HG03175 (cell line): ENCODE measurements around the gene INVS.
"Not testable (repeated sequence)": the region's sequence is repeated elsewhere in the genome, so short reads cannot be mapped to it uniquely, and the experiment has no call there.

Experiments
- ATAC-seq: cut with Tn5 transposase; IDR thresholded peaks from one replicate; pipeline ENCODE4 v1.9.1; 2021; ENCODE audit warnings: mild to moderate bottlenecking, moderate library complexity; ENCODE audit not compliant: unreplicated experiment

Gene INVS

DNA sequence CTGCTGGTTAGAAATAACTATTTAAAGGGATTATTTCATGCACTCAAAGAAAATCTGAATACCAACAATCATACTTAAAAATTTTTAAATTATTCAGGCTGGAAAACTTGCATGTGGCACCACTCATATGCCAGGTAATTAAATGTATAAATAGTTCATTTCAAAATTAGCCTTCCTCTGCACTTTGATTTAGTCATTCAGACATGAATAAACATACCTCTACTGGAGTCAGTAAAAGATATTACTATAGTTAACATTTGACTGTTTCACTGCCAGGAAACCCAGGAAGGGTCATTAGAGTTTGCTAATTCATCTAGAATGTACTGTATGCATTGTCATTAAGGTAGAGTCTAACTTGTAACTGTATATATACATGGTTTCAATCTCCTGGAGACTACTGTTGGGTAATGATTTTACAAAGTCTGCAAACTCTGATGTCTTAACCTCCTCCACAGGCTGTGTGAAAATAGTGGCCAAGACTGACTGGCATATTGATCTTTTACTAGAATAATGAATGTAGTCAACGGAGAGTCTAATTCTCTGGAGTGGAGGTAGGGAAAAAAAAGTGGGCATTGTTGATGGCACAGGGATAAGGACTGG lies 210.0 kb downstream of the INVS start:
- no peak for ATAC-seq

DNA sequence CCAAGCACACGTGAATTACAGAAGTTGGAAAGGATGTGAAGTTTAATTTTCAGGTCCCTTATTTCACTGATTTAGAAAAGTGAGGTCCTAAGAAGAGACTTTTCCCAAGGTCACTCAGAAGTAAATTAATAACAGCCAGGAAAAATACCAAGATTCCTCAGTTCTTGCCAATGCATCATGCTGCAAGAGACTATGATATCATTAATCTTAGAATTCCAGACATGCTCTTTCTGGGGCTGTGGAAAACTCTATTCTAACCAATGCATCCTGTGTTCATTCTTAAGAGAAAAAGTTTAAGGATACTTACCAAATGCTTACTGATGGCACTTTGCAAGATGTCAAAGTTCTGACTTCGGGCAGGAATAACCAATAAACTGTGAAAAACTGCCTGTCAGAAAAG lies 210.9 kb downstream of the INVS start:
- no peak for ATAC-seq

DNA sequence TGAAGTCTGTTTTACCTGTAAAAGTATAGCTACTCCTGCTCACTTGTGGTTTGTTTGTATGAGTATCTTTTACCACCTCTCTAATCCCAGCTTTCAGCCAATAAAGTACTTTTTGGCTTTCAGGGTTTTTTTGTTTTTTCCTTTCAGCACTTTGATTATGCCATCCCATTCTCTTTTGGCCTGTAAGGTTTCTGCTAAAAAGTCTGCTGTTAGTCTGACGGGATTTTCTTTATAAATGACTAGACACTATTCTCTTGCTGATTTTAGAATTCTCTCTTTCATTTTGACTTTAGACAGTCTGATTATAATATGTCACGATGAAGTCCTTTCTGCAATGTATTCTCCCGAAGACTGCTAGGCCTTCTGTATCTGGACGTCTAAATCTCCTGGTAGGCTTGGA lies 216.5 kb downstream of the INVS start:
- ATAC-seq: no peak

DNA sequence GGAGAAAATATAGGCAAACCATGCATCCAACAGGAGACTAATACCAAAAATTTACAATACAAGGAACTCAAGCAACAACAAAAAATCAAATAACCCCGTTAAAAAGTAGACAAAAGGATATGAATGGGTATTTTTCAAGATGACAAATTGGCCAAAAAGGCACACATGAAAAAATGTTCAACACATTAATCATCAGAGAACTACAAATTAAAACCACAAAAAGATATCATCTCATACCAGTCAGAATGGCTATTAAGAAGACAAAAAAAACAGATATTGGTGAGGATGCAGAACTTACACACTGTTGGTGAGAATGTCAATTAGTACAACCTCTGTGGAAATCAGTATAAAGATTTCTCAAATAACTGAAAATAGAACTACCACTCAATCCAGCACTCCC lies 218.7 kb downstream of the INVS start:
- no peak for ATAC-seq

DNA sequence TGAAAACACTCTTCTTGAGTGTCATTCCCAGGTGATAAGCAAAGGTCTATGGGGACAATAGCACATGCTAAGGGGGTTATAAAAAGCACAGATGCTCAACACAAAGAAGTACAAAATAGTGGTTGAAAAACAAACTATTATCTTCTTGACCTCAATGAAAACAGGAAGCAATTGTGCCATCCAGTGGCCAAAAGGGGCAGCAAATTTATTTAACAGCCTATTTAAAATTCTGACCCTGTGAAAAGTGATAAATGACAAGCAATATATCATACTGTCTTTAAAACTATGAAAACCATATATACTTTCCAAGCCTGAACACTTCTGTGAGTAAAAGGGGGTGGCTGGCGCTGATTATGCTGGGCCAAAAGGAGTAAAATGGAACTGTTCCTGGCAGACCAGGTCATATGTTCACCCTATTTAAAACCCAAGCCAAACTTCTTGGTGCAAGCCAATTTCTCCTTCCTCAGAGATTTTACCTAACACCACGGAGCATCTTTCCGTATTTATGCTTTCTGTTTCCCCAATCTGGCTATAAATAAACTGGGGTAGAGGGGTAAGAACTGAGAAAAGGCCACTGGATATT lies 224.0 kb downstream of the INVS start:
- ATAC-seq: peak; percentile 58

DNA sequence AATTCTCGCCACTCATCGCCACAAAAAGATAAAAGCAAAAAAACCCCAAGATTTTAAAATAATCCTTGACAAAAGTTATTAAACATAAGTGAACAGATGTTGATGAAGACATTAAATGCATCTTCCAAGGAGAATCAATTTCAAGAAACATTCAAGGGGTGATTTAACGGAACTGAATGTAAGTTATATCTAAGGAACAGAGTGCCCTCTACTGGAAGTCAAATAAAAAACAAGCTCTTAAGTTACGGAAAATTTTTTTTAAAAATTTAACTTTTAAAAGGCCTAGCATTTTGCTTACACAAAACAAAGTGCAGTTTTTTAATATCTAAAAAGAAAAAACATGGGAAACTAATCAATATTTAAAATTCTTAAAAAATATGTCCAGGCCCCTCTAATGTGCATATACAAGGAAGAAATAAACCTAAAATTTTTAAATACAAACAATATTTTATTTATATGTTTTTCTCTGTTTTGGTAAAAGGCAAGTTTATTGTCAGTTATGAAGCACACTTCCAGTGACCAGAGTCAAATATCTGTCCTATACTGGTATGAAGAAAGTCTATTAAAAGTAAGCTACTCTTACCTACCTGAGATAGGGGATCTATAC lies 225.7 kb downstream of the INVS start:
- no peak for ATAC-seq

DNA sequence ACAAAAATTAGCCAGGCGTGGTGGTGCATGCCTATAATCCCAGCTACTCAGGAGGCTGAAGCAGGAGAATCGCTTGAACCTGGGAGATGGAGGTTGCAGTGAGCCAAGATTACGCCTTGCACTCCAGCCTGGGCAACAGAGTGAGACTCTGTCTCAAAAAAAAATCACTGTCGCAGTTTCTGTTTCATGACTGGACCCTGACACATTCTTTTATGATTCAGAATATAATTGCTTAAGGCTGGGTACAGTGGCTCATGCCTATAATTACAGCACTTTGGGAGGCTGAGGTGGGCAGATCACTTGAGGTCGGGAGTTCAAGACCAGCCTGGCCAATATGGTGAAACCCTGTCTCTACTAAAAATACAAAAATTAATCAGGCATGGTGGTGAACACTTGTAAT lies 239.7 kb downstream of the INVS start:
- ATAC-seq: not testable (repeated sequence)

DNA sequence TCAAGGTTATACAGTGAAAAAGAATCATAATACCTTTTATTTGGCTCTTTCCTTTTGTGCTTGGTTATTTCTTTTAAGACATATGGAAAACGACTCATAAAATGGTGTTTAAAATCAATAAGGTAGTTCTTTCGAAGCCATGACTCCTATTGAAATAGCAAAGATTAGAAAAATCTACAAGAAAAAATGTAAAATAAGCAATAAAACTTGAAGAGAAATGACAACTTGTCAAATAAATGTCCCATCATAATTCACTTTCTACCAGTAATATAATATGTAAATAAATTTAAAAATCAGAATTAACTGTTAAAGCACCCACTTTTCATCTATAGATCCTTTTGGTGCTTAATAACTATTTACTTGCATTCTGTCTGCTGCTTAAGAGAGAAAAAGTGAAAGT lies 241.2 kb downstream of the INVS start:
- ATAC-seq: no peak

DNA sequence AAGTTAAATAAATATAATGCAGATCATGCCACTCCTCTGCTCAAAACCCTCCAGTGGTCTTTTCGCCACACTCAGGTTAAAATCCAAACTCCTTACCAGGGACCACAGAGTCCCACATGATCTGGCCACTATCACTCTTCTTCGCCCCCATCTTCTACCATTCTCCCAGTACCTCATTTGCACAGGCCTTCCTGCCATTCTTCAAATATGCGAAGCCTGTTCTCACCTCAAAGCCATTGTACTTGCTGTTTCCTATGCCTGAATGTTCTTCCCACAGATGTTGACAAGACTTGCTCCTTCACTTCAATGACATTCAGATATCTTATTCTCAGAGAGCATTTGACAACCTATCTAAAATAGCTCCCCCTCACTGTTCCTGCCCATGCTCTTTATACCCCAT lies 242.8 kb downstream of the INVS start:
- no peak for ATAC-seq

DNA sequence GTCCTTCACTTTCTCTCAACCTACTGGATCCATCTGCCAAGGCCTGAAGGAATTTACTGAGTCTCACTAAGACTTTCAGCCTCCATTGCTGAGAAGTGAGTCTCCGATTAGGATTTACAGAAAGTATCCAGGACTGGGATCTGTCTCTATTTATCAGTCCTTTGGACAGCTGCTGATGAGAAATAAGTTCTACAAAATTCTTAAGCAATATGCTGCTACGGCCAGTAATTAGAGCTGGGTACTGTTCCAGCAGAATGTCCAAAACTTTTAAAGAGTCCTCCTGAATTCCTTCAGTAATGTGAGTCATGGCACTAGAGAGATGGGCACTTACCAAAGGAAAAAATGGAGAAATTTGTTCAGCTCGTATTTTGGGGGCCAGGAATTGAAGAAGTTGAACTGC lies 247.8 kb downstream of the INVS start:
- no peak for ATAC-seq

DNA sequence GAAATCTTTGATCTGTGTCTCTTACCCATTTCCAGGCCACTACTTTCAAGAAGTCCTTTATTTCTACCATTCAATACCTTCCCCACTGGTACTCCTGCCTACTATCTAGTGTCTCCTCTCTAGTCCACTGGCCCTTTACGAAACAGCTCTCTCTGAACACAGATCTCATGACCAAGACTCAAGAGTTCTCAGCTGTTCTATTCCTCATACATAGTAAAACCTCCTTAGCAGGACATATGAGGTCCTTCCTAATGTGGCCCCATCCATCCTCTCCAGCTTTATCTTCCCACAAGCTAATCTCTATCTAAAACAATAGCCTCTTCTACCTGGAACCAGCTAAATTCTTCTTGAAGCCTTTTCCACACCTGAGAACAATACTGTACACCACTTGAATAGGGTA lies 251.1 kb downstream of the INVS start:
- ATAC-seq: no peak
